HepG2 (cell line): ENCODE data around the gene LRP1-AS. TPM values are rescaled to one million over a fixed set of nuclear protein-coding genes. Genes with fewer than 3 reads are reported as not detected.
A peak's percentile ranks its signal among the peaks of the same experiment; 100 is the strongest.

Source experiments
- AKAP8 ChIP-seq: sonication (generic); formaldehyde crosslinking; IDR thresholded peaks from 2 replicates; pipeline ENCODE4 v1.5.1; 2020; ENCODE audit warnings: mild to moderate bottlenecking, missing genetic modification reagents
- EEA1 ChIP-seq: sonication (generic); formaldehyde crosslinking; IDR thresholded peaks from 2 replicates; pipeline ENCODE4 v1.5.1; 2020; ENCODE audit warnings: mild to moderate bottlenecking, missing genetic modification reagents, borderline replicate concordance
- EED ChIP-seq: sonication (generic); formaldehyde crosslinking; IDR thresholded peaks from 2 replicates; pipeline ENCODE4 v1.5.0; 2020; ENCODE audit warnings: mild to moderate bottlenecking, missing genetic modification reagents
- HMG20A ChIP-seq: IDR thresholded peaks from 2 replicates; pipeline ENCODE4 v1.6.1; 2016; ENCODE audit warnings: borderline replicate concordance
- MAZ ChIP-seq, 2 experiments: sonication (generic) in 1 of 2; formaldehyde crosslinking in 1 of 2; IDR thresholded peaks; 2 replicates each; pipeline versions ENCODE4 v1.5.0 to v1.6.1; 2012 to 2020; ENCODE audit warnings: low read depth in 2 of 2, mild to moderate bottlenecking in 2 of 2, borderline replicate concordance in 1 of 2, improper control_type of control experiment in 1 of 2, low read length in 1 of 2, missing genetic modification reagents in 1 of 2, moderate library complexity in 1 of 2
- NAIF1 ChIP-seq: sonication (generic); formaldehyde crosslinking; IDR thresholded peaks from 2 replicates; pipeline ENCODE4 v1.5.0; 2020; ENCODE audit warnings: mild to moderate bottlenecking, missing genetic modification reagents, borderline replicate concordance
- NCOR1 ChIP-seq: fragments of 200-600 bp; sonication (generic); IDR thresholded peaks from 2 replicates; pipeline ENCODE4 v1.7.0; 2017; ENCODE audit warnings: antibody characterized with exemption, low read length, borderline replicate concordance
- NR2C2 ChIP-seq: sonication (generic); formaldehyde crosslinking; IDR thresholded peaks from 2 replicates; pipeline ENCODE4 v1.4.0; 2020; ENCODE audit warnings: missing genetic modification reagents, mild to moderate bottlenecking, moderate library complexity, borderline replicate concordance
- NR2F6 ChIP-seq, 2 experiments: IDR thresholded peaks; 2 replicates each; pipeline ENCODE4 v1.6.1; 2016; ENCODE audit warnings: antibody characterized with exemption in 1 of 2, mild to moderate bottlenecking in 1 of 2
- SMAD3 ChIP-seq: sonication (generic); formaldehyde crosslinking; IDR thresholded peaks from 2 replicates; pipeline ENCODE4 v1.4.0; 2020; ENCODE audit warnings: missing genetic modification reagents
- YEATS4 ChIP-seq: sonication (generic); formaldehyde crosslinking; IDR thresholded peaks from 2 replicates; pipeline ENCODE4 v1.4.0; 2020; ENCODE audit warnings: missing genetic modification reagents, borderline replicate concordance
- ZNF124 ChIP-seq: sonication (generic); formaldehyde crosslinking; IDR thresholded peaks from 2 replicates; pipeline ENCODE4 v1.4.0; 2020; ENCODE audit warnings: missing genetic modification reagents
- ZNF318 ChIP-seq: sonication (generic); formaldehyde crosslinking; IDR thresholded peaks from 2 replicates; pipeline ENCODE4 v1.4.0; 2020; ENCODE audit warnings: mild to moderate bottlenecking, missing genetic modification reagents
- ZNF609 ChIP-seq: sonication (generic); formaldehyde crosslinking; IDR thresholded peaks from 2 replicates; pipeline ENCODE4 v1.4.0; 2020; ENCODE audit warnings: mild to moderate bottlenecking, missing genetic modification reagents, borderline replicate concordance
- polyA plus RNA-seq, 8 experiments: library from polyadenylated mRNA; depleted of rRNA in 3 of 8; stranded (reverse) in 7 of 8; unstranded in 1 of 8; fragments of >200 nt; fragmentation: Illumina TruSeq in 4 of 8; extraction: Trizol in 4 of 8; gene quantifications; 2 replicates each; pipeline versions ENCODE4 v1.2.1 to v1.2.3, GENCODE V29; 2011 to 2016; ENCODE audit warnings: low read depth in 4 of 8, missing spikeins in 1 of 8, mixed read lengths in 1 of 8; ENCODE audit not compliant: insufficient read depth in 1 of 8
- total RNA-seq, 5 experiments: library from RNA; depleted of rRNA; stranded (reverse); fragments of >200 nt; fragmentation: Illumina TruSeq; extraction: Trizol; gene quantifications; 2 replicates each; pipeline ENCODE4 v1.2.3, GENCODE V29; 2016; ENCODE audit warnings: low read depth in 1 of 5

Gene LRP1-AS
- total and polyA plus RNA-seq, 2 of the 13 experiments (the other 11 are each of a cell fraction or from before 2014, with no cell fraction given): 0.20 TPM; not detected in 1

GRCh38 chr12:57148469-57149244 lies 1.2 kb upstream of the LRP1-AS start (continued):
- TF ChIP-seq ZNF318 (CRISPR knock-in tag): no peak
- peak; percentile 68 for TF ChIP-seq NR2F6 (IDR thresholded peaks at IDR 0.05)
- TF ChIP-seq NR2F6 (CRISPR knock-in tag; IDR thresholded peaks at IDR 0.05): peak; percentile 74
- peak; percentile 72; the same call in 1 of the 2 replicates for TF ChIP-seq ZNF124
- peak; percentile 52; the same call in 1 of the 2 replicates for TF ChIP-seq ZNF609 (CRISPR knock-in tag)
- peak; percentile 42; the same call in 1 of the 2 replicates for TF ChIP-seq SMAD3
- peak; percentile 85; the same call in 1 of the 2 replicates for TF ChIP-seq NCOR1
- 0 out of 2 replicates have a peak, but pooled peaks have one; percentile 38 for TF ChIP-seq NR2C2 (CRISPR knock-in tag)
- TF ChIP-seq AKAP8 (CRISPR knock-in tag): no peak
- no peak for TF ChIP-seq NAIF1
- 0 out of 2 replicates have a peak, but pooled peaks have one; percentile 30 for TF ChIP-seq EED
- no peak for TF ChIP-seq EEA1
- TF ChIP-seq HMG20A (CRISPR knock-in tag): peak; percentile 76; the same call in 1 of the 2 replicates
- no peak for TF ChIP-seq MAZ (IDR thresholded peaks at IDR 0.05; ENCODE audit: borderline replicate concordance, low read depth, low read length)
- TF ChIP-seq MAZ (CRISPR knock-in tag; IDR thresholded peaks at IDR 0.05; ENCODE audit: low read depth): peak; percentile 49; the same call in 1 of the 2 replicates
- TF ChIP-seq YEATS4 (CRISPR knock-in tag): no peak
